ENCODE measurements around the gene POU2F2. TPM values are rescaled to one million over a fixed set of nuclear protein-coding genes. Genes with fewer than 3 reads are reported as not detected.

POU2F2 gene
- total RNA-seq, 1 experiment from 2014 or later = 0.89 TPM

DNA sequence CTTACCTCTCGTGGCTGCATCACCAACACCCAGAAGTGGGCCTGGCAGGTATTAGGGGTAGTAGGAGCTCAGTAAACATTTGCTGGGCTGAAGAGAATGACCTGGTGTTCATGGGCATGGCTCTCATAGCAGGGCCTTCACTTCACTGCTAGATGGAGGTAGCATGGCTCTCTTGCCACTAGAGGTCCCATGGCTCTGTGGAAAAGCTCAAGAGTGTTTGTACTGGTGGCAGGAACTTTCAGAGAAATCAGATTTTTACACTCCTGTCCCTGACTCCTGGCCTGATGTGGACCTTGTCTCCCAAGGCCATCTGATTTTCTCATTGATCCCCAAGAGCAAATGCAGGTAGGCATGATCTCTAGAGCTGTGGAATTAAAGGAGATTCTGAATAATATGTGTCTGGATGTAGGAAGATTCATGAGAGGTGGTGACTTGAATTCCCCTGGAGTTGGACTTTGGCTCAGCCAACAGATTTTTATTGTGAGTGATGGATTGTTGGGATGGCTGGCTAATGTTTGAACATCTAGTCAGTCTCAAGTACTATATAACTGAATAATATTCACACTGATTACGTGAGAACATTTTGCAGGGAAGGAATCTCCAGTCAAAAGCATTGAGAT lies 50.6 kb downstream of the POU2F2 start:
- peaks cover 19 to 30% of the 10 kb centered on the region in 2 experiments for H3K36me3 ChIP-seq (ENCODE audit: control insufficient read depth in 1 of 2, insufficient read depth in 2 of 2, low read length in 2 of 2)
- intact Hi-C loops (cut with micrococcal nuclease) = no loop called here
- ChIA-PET POLR2A (interaction anchor here (1.1 kb wide), 1 partner anchor 123 kb away, joined by 3 read pairs; no protein-coding TSS in a partner anchor), CTCF (interaction anchor here (0.9 to 1.3 kb wide), 3 partner anchors 10 to 177 kb away, joined by 3 to 4 read pairs (median 4); no protein-coding TSS in a partner anchor), RAD21 (ENCODE audit: low non-redundant PET in 1 of 2, low total read pairs in 2 of 2, uncharacterized antibody in 2 of 2, unreplicated experiment in 2 of 2) (no interaction called here)
- H3K79me2 ChIP-seq (ENCODE audit: insufficient read depth, low read length) = peaks cover 46% of the 10 kb centered on the region
- DNase-seq (ENCODE audit: low read depth, low spot score) (no peak), ATAC-seq (peak; percentile 87)
- H2AFZ ChIP-seq (ENCODE audit: low read depth, low read length, poor library complexity, severe bottlenecking) = no peak overlapping the region
- H3K9me3 ChIP-seq (ENCODE audit: control insufficient read depth in 1 of 2, insufficient read depth in 1 of 2, low read depth in 1 of 2, low read length in 2 of 2) = no peaks in the 10 kb centered on the region
- no peak overlapping the region for H3K4me3 ChIP-seq (replicated peaks in 1 of 2; ENCODE audit: low read depth in 1 of 2, low read length in 2 of 2)
- H3K4me1 ChIP-seq (ENCODE audit: control insufficient read depth in 1 of 2, insufficient read depth in 2 of 2, low read length in 2 of 2) = peaks cover 7 to 23% of the 10 kb centered on the region in 2 experiments
- no TSS peak for BruUV-seq (replicated peaks)
- 0 out of 2 replicates have a peak overlapping the region, but pooled peaks have one; percentile 12 for H3K27ac ChIP-seq (ENCODE audit: low read depth, low read length)
- no peak overlapping the region for H3K4me2 ChIP-seq (ENCODE audit: low read length)
- no peaks in the 10 kb centered on the region for H3K27me3 ChIP-seq (ENCODE audit: insufficient read depth, low read length)
- no peaks in the 10 kb centered on the region for H3K9me2 ChIP-seq (ENCODE audit: insufficient read depth)
- H4K20me1 ChIP-seq (ENCODE audit: insufficient read depth) = peaks cover 3% of the 10 kb centered on the region; the same call in 1 of the 2 replicates
- H3K9ac ChIP-seq (ENCODE audit: low read length) = no peak overlapping the region
- TF ChIP-seq, protein P1, sequence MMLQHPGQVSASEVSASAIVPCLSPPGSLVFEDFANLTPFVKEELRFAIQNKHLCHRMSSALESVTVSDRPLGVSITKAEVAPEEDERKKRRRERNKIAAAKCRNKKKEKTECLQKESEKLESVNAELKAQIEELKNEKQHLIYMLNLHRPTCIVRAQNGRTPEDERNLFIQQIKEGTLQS (IDR thresholded peaks at IDR 0.05) = no peak
- TF ChIP-seq, protein P2, sequence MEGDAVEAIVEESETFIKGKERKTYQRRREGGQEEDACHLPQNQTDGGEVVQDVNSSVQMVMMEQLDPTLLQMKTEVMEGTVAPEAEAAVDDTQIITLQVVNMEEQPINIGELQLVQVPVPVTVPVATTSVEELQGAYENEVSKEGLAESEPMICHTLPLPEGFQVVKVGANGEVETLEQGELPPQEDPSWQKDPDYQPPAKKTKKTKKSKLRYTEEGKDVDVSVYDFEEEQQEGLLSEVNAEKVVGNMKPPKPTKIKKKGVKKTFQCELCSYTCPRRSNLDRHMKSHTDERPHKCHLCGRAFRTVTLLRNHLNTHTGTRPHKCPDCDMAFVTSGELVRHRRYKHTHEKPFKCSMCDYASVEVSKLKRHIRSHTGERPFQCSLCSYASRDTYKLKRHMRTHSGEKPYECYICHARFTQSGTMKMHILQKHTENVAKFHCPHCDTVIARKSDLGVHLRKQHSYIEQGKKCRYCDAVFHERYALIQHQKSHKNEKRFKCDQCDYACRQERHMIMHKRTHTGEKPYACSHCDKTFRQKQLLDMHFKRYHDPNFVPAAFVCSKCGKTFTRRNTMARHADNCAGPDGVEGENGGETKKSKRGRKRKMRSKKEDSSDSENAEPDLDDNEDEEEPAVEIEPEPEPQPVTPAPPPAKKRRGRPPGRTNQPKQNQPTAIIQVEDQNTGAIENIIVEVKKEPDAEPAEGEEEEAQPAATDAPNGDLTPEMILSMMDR (IDR thresholded peaks at IDR 0.05 in 2 of 3, conservative IDR thresholded peaks at IDR 0.05 in 1 of 3; ENCODE audit: borderline replicate concordance in 1 of 3, insufficient read depth in 1 of 3, low read depth in 2 of 3, low read length in 2 of 3) = peak in 2 of 3 experiments; percentile 57 to 69; a peak in 4 of 6 replicates
- TF ChIP-seq, protein P3, sequence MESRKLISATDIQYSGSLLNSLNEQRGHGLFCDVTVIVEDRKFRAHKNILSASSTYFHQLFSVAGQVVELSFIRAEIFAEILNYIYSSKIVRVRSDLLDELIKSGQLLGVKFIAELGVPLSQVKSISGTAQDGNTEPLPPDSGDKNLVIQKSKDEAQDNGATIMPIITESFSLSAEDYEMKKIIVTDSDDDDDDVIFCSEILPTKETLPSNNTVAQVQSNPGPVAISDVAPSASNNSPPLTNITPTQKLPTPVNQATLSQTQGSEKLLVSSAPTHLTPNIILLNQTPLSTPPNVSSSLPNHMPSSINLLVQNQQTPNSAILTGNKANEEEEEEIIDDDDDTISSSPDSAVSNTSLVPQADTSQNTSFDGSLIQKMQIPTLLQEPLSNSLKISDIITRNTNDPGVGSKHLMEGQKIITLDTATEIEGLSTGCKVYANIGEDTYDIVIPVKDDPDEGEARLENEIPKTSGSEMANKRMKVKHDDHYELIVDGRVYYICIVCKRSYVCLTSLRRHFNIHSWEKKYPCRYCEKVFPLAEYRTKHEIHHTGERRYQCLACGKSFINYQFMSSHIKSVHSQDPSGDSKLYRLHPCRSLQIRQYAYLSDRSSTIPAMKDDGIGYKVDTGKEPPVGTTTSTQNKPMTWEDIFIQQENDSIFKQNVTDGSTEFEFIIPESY (IDR thresholded peaks at IDR 0.05; ENCODE audit: extremely low read depth, insufficient replicate concordance, low read length) = no peak
